Astrocyte (in vitro differentiated cells and primary cell): ENCODE data around the gene RAB4A. TPM values are rescaled to one million over a fixed set of nuclear protein-coding genes. Genes with fewer than 3 reads are reported as not detected.

Experiments
- DNase-seq: peaks from one replicate; pipeline ENCODE4 v3.0.0-alpha.2; 2010; ENCODE audit warnings: low read depth
- FAIRE-seq: peaks from 2 replicates; lab custom pipeline; 2011; peaks lifted over from hg19 to GRCh38; lab: Jason Lieb, UNC
- H2AFZ ChIP-seq: 2 replicates; pipeline ENCODE4 v1.6.0; 2012; ENCODE audit warnings: low read depth, low read length, inconsistent platforms
- H3K27ac ChIP-seq: 2 replicates; pipeline ENCODE4 v1.5.1; 2011; ENCODE audit warnings: low read depth, low read length, inconsistent platforms
- H3K27me3 ChIP-seq: 2 replicates; pipeline ENCODE4 v1.6.0; 2011; ENCODE audit warnings: low read length, inconsistent platforms; ENCODE audit not compliant: insufficient read depth
- H3K36me3 ChIP-seq: 2 replicates; pipeline ENCODE4 v1.5.1; 2011; ENCODE audit warnings: low read length, inconsistent platforms; ENCODE audit not compliant: insufficient read depth
- H3K4me1 ChIP-seq: 2 replicates; pipeline ENCODE4 v1.5.1; 2011; ENCODE audit warnings: low read length, inconsistent platforms; ENCODE audit not compliant: insufficient read depth
- H3K4me2 ChIP-seq: 2 replicates; pipeline ENCODE4 v1.6.0; 2012; ENCODE audit warnings: low read length, inconsistent platforms
- H3K4me3 ChIP-seq: 2 replicates; pipeline ENCODE4 v1.5.1; 2011; ENCODE audit warnings: low read depth, mild to moderate bottlenecking, low read length, inconsistent platforms; ENCODE audit not compliant: insufficient read depth
- H3K79me2 ChIP-seq: 2 replicates; pipeline ENCODE4 v1.6.0; 2012; ENCODE audit warnings: mild to moderate bottlenecking, low read length, inconsistent platforms; ENCODE audit not compliant: insufficient read depth
- H3K9ac ChIP-seq: 2 replicates; pipeline ENCODE4 v1.6.0; 2012; ENCODE audit warnings: mild to moderate bottlenecking, low read length, inconsistent platforms
- H3K9me3 ChIP-seq: 2 replicates; pipeline ENCODE4 v1.5.1; 2012; ENCODE audit warnings: low read depth, mild to moderate bottlenecking, low read length, inconsistent platforms; ENCODE audit not compliant: insufficient read depth
- H4K20me1 ChIP-seq: 2 replicates; pipeline ENCODE4 v1.6.0; 2012; ENCODE audit warnings: low read length, inconsistent platforms; ENCODE audit not compliant: insufficient read depth
- H3K27ac Mint-ChIP-seq: one replicate; pipeline ENCODE4 v1.8.0; 2021; ENCODE audit warnings: mild to moderate bottlenecking, mixed read lengths; ENCODE audit not compliant: unreplicated experiment
- H3K27me3 Mint-ChIP-seq: one replicate; pipeline ENCODE4 v1.8.0; 2021; ENCODE audit warnings: low read depth, mixed read lengths; ENCODE audit not compliant: unreplicated experiment
- H3K36me3 Mint-ChIP-seq: one replicate; pipeline ENCODE4 v1.8.0; 2021; ENCODE audit warnings: low read depth, mixed read lengths; ENCODE audit not compliant: unreplicated experiment
- H3K4me1 Mint-ChIP-seq: one replicate; pipeline ENCODE4 v1.8.0; 2021; ENCODE audit warnings: low read depth, mixed read lengths; ENCODE audit not compliant: unreplicated experiment
- H3K4me3 Mint-ChIP-seq: one replicate; pipeline ENCODE4 v1.8.0; 2021; ENCODE audit warnings: mild to moderate bottlenecking, moderate library complexity, mixed read lengths; ENCODE audit not compliant: unreplicated experiment
- H3K9me3 Mint-ChIP-seq: one replicate; pipeline ENCODE4 v1.8.0; 2021; ENCODE audit warnings: mild to moderate bottlenecking, mixed read lengths; ENCODE audit not compliant: unreplicated experiment
- CTCF ChIP-seq: IDR thresholded peaks from 2 replicates; pipeline ENCODE4 v1.5.1; 2011; ENCODE audit warnings: low read depth, mild to moderate bottlenecking, inconsistent platforms, low read length, moderate library complexity; ENCODE audit not compliant: insufficient read depth
- EZH2 ChIP-seq: IDR thresholded peaks from 2 replicates; pipeline ENCODE4 v1.6.1; 2012; ENCODE audit warnings: mild to moderate bottlenecking, low read length, inconsistent platforms; ENCODE audit not compliant: insufficient read depth
- total RNA-seq: library from RNA; stranded (reverse); gene quantifications from 2 replicates; pipeline ENCODE4 v1.2.1, GENCODE V29; 2021

RAB4A gene
- total RNA-seq, 1 donor from 2014 or later, result 58.6 TPM

- Mint-ChIP-seq H3K4me1 (peaks cover 7% of the 10 kb centered on the region), H3K9me3 (peaks cover 3% of the 10 kb centered on the region), H3K27ac (no peak overlapping the region), H3K36me3 (peaks cover 2% of the 10 kb centered on the region), H3K4me3 (no peak overlapping the region), H3K27me3 (peaks cover 3% of the 10 kb centered on the region)
- Histone ChIP-seq H3K4me2 (no peak overlapping the region), H3K79me2 (no peaks in the 10 kb centered on the region), H3K36me3 (no peaks in the 10 kb centered on the region), H3K9me3 (no peaks in the 10 kb centered on the region), H3K27me3 (peaks cover under 1% of the 10 kb centered on the region), H3K27ac (no peak overlapping the region), H2AFZ (no peak overlapping the region), H3K4me1 (no peaks in the 10 kb centered on the region), H3K4me3 (no peak overlapping the region), H4K20me1 (no peaks in the 10 kb centered on the region), H3K9ac (no peak overlapping the region)
- FAIRE-seq, result no peak
- TF ChIP-seq CTCF, result no peak
- no peak for TF ChIP-seq EZH2
- no peak for DNase-seq
Measured at GRCh38 chr1:229262239-229262638, 8.7 kb upstream of the RAB4A start.

- H3K27me3 Mint-ChIP-seq, result peaks cover 3% of the 10 kb centered on the region
Measured at GRCh38 chr1:229263254-229263653, 7.7 kb upstream of the RAB4A start.

More at GRCh38 chr1:229263254-229263653, 7.7 kb upstream of the RAB4A start:
- Histone ChIP-seq H3K4me1 (no peaks in the 10 kb centered on the region), H4K20me1 (no peaks in the 10 kb centered on the region), H3K27me3 (no peaks in the 10 kb centered on the region), H3K9me3 (no peaks in the 10 kb centered on the region), H3K79me2 (no peaks in the 10 kb centered on the region), H3K27ac (no peak overlapping the region), H3K4me2 (no peak overlapping the region), H2AFZ (no peak overlapping the region), H3K4me3 (no peak overlapping the region), H3K9ac (no peak overlapping the region), H3K36me3 (no peaks in the 10 kb centered on the region)
- Mint-ChIP-seq H3K4me3 (no peak overlapping the region), H3K36me3 (peaks cover 4% of the 10 kb centered on the region), H3K4me1 (peaks cover 4% of the 10 kb centered on the region), H3K9me3 (peaks cover 6% of the 10 kb centered on the region), H3K27ac (no peak overlapping the region)
- FAIRE-seq (no peak), DNase-seq (no peak)
- TF ChIP-seq EZH2 (no peak), CTCF (no peak)
